Trophoblast cell (in vitro differentiated cells and primary cell): ENCODE results near the gene CA7.
A peak's percentile ranks its signal among the peaks of the same experiment; 100 is the strongest.

Experiments
- DNase-seq, 2 donors: peaks; one replicate each; pipeline ENCODE4 v3.0.0-alpha.2; 2016
- H2AFZ ChIP-seq: 2 replicates; pipeline ENCODE4 v1.6.1; 2013; ENCODE audit warnings: low read length, moderate library complexity, mild to moderate bottlenecking; ENCODE audit not compliant: insufficient read depth, poor library complexity
- H2AK5ac ChIP-seq: 2 replicates; pipeline ENCODE4 v1.6.1; 2013; ENCODE audit warnings: mild to moderate bottlenecking, low read length
- H2BK120ac ChIP-seq: 2 replicates; pipeline ENCODE4 v1.6.1; 2013; ENCODE audit warnings: low read length, mild to moderate bottlenecking, moderate library complexity; ENCODE audit not compliant: insufficient read depth, poor library complexity
- H2BK12ac ChIP-seq: 2 replicates; pipeline ENCODE4 v1.6.1; 2013; ENCODE audit warnings: mild to moderate bottlenecking, low read length, moderate library complexity
- H2BK5ac ChIP-seq: 2 replicates; pipeline ENCODE4 v1.6.1; 2013; ENCODE audit warnings: low read length, low read depth, moderate library complexity, mild to moderate bottlenecking; ENCODE audit not compliant: poor library complexity
- H3K14ac ChIP-seq: 2 replicates; pipeline ENCODE4 v1.6.1; 2013; ENCODE audit warnings: mild to moderate bottlenecking, low read length
- H3K18ac ChIP-seq: 2 replicates; pipeline ENCODE4 v1.6.1; 2013; ENCODE audit warnings: mild to moderate bottlenecking, low read length
- H3K23ac ChIP-seq: 2 replicates; pipeline ENCODE4 v1.6.1; 2013; ENCODE audit warnings: low read length
- H3K27ac ChIP-seq: 2 replicates; pipeline ENCODE4 v1.5.1; 2013; ENCODE audit warnings: low read depth, mild to moderate bottlenecking, inconsistent platforms, low read length, moderate library complexity
- H3K27me3 ChIP-seq: 2 replicates; pipeline ENCODE4 v1.6.1; 2013; ENCODE audit warnings: inconsistent platforms, mild to moderate bottlenecking, low read length, moderate library complexity; ENCODE audit not compliant: insufficient read depth
- H3K36me3 ChIP-seq, 2 experiments: 1 replicate in 1 of 2; 2 replicates in 1 of 2; pipeline ENCODE4 v1.6.1; 2013; ENCODE audit warnings: low read length in 2 of 2, mild to moderate bottlenecking in 2 of 2, moderate library complexity in 1 of 2; ENCODE audit not compliant: insufficient read depth in 2 of 2, control insufficient read depth in 1 of 2
- H3K4ac ChIP-seq: 2 replicates; pipeline ENCODE4 v1.6.1; 2013; ENCODE audit warnings: low read depth, mild to moderate bottlenecking, low read length, moderate library complexity
- H3K4me1 ChIP-seq, 2 experiments: 1 replicate in 1 of 2; 2 replicates in 1 of 2; pipeline ENCODE4 v1.6.1; 2013; ENCODE audit warnings: low read length in 2 of 2, mild to moderate bottlenecking in 2 of 2, moderate library complexity in 1 of 2; ENCODE audit not compliant: insufficient read depth in 2 of 2, control insufficient read depth in 1 of 2
- H3K4me2 ChIP-seq: 2 replicates; pipeline ENCODE4 v1.6.1; 2013; ENCODE audit warnings: inconsistent platforms, mild to moderate bottlenecking, low read length, moderate library complexity
- H3K4me3 ChIP-seq: 2 replicates; pipeline ENCODE4 v1.5.1; 2013; ENCODE audit warnings: mild to moderate bottlenecking, low read depth, low read length, inconsistent platforms
- H3K79me1 ChIP-seq: one replicate; pipeline ENCODE4 v1.6.1; 2013; ENCODE audit warnings: low read length
- H3K79me2 ChIP-seq: 2 replicates; pipeline ENCODE4 v1.6.1; 2013; ENCODE audit warnings: low read length, mild to moderate bottlenecking; ENCODE audit not compliant: control insufficient read depth, insufficient read depth, poor library complexity
- H3K9ac ChIP-seq: 2 replicates; pipeline ENCODE4 v1.6.1; 2013; ENCODE audit warnings: mild to moderate bottlenecking, low read length
- H3K9me3 ChIP-seq: 2 replicates; pipeline ENCODE4 v1.6.1; 2013; ENCODE audit warnings: low read depth, mild to moderate bottlenecking, control low read depth, inconsistent platforms, low read length; ENCODE audit not compliant: insufficient read depth
- H4K12ac ChIP-seq: 2 replicates; pipeline ENCODE4 v1.6.1; 2013; ENCODE audit warnings: low read depth, mild to moderate bottlenecking, low read length, moderate library complexity
- H4K8ac ChIP-seq: 2 replicates; pipeline ENCODE4 v1.6.1; 2013; ENCODE audit warnings: low read depth, mild to moderate bottlenecking, low read length, moderate library complexity
- H4K91ac ChIP-seq: one replicate; pipeline ENCODE4 v1.6.1; 2013; ENCODE audit warnings: low read depth, mild to moderate bottlenecking, low read length, moderate library complexity
- WGBS: extraction: QIAGEN DNeasy Blood & Tissue Kit; methylation state at CpG from one replicate; pipeline ENCODE4 v1.1.7; 2013; ENCODE audit warnings: missing lambda C conversion rate; ENCODE audit not compliant: insufficient read length, insufficient coverage; ENCODE audit errors: extremely low coverage; 5-methylcytosine and 5-hydroxymethylcytosine counted together

The CA7 gene

GRCh38 chr16:66842765-66843164 lies 1.4 kb upstream of the CA7 start:
- H2BK120ac ChIP-seq, result no peak overlapping the region
- H3K4me2 ChIP-seq, result no peak overlapping the region
- no peak overlapping the region for H3K4ac ChIP-seq
- H3K9ac ChIP-seq, result no peak overlapping the region
- peaks cover 6 to 7% of the 10 kb centered on the region in 2 experiments for H3K4me1 ChIP-seq
- no peak overlapping the region for H3K14ac ChIP-seq
- no peak overlapping the region for H3K27ac ChIP-seq
- no peaks in the 10 kb centered on the region for H3K79me2 ChIP-seq
- no peak overlapping the region for H2BK12ac ChIP-seq
- no CpG with 5 or more reads among the region's 7 CpGs for WGBS
- H4K91ac ChIP-seq, result no peak overlapping the region
- H3K27me3 ChIP-seq, result peaks cover 40% of the 10 kb centered on the region
- DNase-seq, result no peak
- H4K8ac ChIP-seq, result no peak overlapping the region
- H3K79me1 ChIP-seq, result no peaks in the 10 kb centered on the region
- H4K12ac ChIP-seq, result no peak overlapping the region
- H2AFZ ChIP-seq, result no peak overlapping the region
- no peak overlapping the region for H2AK5ac ChIP-seq
- H3K9me3 ChIP-seq, result peaks cover 7% of the 10 kb centered on the region
- no peak overlapping the region for H3K4me3 ChIP-seq
- no peak overlapping the region for H3K23ac ChIP-seq
- no peaks in the 10 kb centered on the region for H3K36me3 ChIP-seq
- H3K18ac ChIP-seq, result no peak overlapping the region
- no peak overlapping the region for H2BK5ac ChIP-seq

- Histone ChIP-seq H3K27ac (no peak overlapping the region), H4K12ac (no peak overlapping the region), H2AK5ac (no peak overlapping the region), H3K27me3 (peaks cover 40% of the 10 kb centered on the region), H3K4me2 (no peak overlapping the region), H3K9me3 (peaks cover 7% of the 10 kb centered on the region), H3K4me3 (no peak overlapping the region), H3K4ac (no peak overlapping the region), H3K23ac (no peak overlapping the region), H2AFZ (no peak overlapping the region), H2BK12ac (no peak overlapping the region), H4K91ac (no peak overlapping the region), H2BK5ac (no peak overlapping the region), H3K9ac (no peak overlapping the region), H3K79me2 (no peaks in the 10 kb centered on the region), H4K8ac (no peak overlapping the region), H2BK120ac (no peak overlapping the region), H3K14ac (no peak overlapping the region), H3K79me1 (no peaks in the 10 kb centered on the region), H3K4me1 (peaks cover 6 to 7% of the 10 kb centered on the region in 2 experiments), H3K36me3 (no peaks in the 10 kb centered on the region), H3K18ac (no peak overlapping the region)
- no peak for DNase-seq
- WGBS, result no CpG with 5 or more reads among the region's 2 CpGs
These were observed 1.0 kb upstream of the CA7 start for GRCh38 chr16:66843191-66843590.

- H3K23ac ChIP-seq, result no peak overlapping the region
These were observed 239 bp upstream of the CA7 start for GRCh38 chr16:66844009-66844341.

GRCh38 chr16:66845080-66845410 lies 831 bp downstream of the CA7 start:
- peaks cover 7% of the 10 kb centered on the region for H3K9me3 ChIP-seq
- H3K27me3 ChIP-seq, result peaks cover 40% of the 10 kb centered on the region
- no peak overlapping the region for H3K18ac ChIP-seq
- no peaks in the 10 kb centered on the region for H3K36me3 ChIP-seq
- no peak overlapping the region for H3K4ac ChIP-seq
- H4K8ac ChIP-seq, result no peak overlapping the region
- no CpG with 5 or more reads among the region's 10 CpGs for WGBS
- H4K91ac ChIP-seq, result no peak overlapping the region
- peak overlapping the region; percentile 64 for H3K4me2 ChIP-seq
- no peaks in the 10 kb centered on the region for H3K79me2 ChIP-seq
- H3K4me1 ChIP-seq, result peaks cover 6 to 7% of the 10 kb centered on the region in 2 experiments
- no peak overlapping the region for H3K4me3 ChIP-seq
- no peak overlapping the region for H4K12ac ChIP-seq
- H2BK5ac ChIP-seq, result no peak overlapping the region
- no peak overlapping the region for H3K27ac ChIP-seq
- no peak overlapping the region for H2AFZ ChIP-seq
- H3K23ac ChIP-seq, result no peak overlapping the region
- no peak overlapping the region for H2BK120ac ChIP-seq
- DNase-seq, result no peak
- H3K14ac ChIP-seq, result no peak overlapping the region
- no peak overlapping the region for H2BK12ac ChIP-seq
- H3K9ac ChIP-seq, result no peak overlapping the region
- no peak overlapping the region for H2AK5ac ChIP-seq
- no peaks in the 10 kb centered on the region for H3K79me1 ChIP-seq

More at GRCh38 chr16:66844009-66844341, 239 bp upstream of the CA7 start:
- Histone ChIP-seq H3K9ac (no peak overlapping the region), H2BK120ac (no peak overlapping the region), H3K9me3 (peaks cover 7% of the 10 kb centered on the region), H2AFZ (no peak overlapping the region), H3K79me1 (no peaks in the 10 kb centered on the region), H3K4me2 (peak overlapping the region; percentile 64), H4K8ac (no peak overlapping the region), H3K27ac (no peak overlapping the region), H3K4ac (no peak overlapping the region), H3K14ac (no peak overlapping the region), H2AK5ac (no peak overlapping the region), H3K36me3 (no peaks in the 10 kb centered on the region), H3K18ac (no peak overlapping the region), H3K27me3 (peaks cover 40% of the 10 kb centered on the region), H3K4me3 (no peak overlapping the region), H3K4me1 (peaks cover 6 to 7% of the 10 kb centered on the region in 2 experiments), H3K79me2 (no peaks in the 10 kb centered on the region), H4K91ac (no peak overlapping the region), H2BK12ac (no peak overlapping the region), H4K12ac (no peak overlapping the region), H2BK5ac (no peak overlapping the region)
- no peak for DNase-seq
- no CpG with 5 or more reads among the region's 14 CpGs for WGBS
